AG09309 (cell line): ENCODE results near the gene PEX19.
A peak's percentile ranks its signal among the peaks of the same experiment; 100 is the strongest.

Experiments
- DNase-seq: peaks from one replicate; pipeline ENCODE4 v3.0.0-alpha.2; 2010; ENCODE audit warnings: low read depth
- H3K4me3 ChIP-seq: 2 replicates; pipeline ENCODE4 v1.5.1; 2011; ENCODE audit warnings: mild to moderate bottlenecking, low read depth, low read length, moderate library complexity; ENCODE audit not compliant: control insufficient read depth
- TF ChIP-seq, protein P1 (sequence below): IDR thresholded peaks from 2 replicates; pipeline ENCODE4 v1.5.1; 2011; ENCODE audit warnings: mild to moderate bottlenecking, low read depth, low read length, inconsistent platforms; ENCODE audit not compliant: insufficient read depth, control insufficient read depth; ENCODE audit errors: missing control alignments

Gene PEX19

DNA sequence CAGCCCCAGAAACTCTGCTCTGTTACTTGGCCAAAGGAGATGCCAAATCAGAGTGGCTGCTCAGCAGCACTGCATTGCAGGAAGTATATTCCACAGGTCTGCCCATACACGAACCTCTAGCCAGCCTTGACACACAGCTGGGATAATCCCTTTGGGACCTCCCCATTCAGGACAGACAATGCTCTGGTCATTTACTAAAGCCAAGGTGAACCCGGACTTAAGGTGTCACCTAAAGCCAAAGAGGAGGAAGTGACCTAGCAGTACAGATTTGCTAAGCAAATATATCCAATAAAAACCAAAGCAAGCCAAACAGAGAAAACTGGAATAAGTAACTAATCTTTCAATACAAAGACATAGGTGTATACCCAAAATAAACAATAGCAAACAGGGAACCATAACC lies 30.4 kb upstream of the PEX19 start:
- TF ChIP-seq, protein P1, sequence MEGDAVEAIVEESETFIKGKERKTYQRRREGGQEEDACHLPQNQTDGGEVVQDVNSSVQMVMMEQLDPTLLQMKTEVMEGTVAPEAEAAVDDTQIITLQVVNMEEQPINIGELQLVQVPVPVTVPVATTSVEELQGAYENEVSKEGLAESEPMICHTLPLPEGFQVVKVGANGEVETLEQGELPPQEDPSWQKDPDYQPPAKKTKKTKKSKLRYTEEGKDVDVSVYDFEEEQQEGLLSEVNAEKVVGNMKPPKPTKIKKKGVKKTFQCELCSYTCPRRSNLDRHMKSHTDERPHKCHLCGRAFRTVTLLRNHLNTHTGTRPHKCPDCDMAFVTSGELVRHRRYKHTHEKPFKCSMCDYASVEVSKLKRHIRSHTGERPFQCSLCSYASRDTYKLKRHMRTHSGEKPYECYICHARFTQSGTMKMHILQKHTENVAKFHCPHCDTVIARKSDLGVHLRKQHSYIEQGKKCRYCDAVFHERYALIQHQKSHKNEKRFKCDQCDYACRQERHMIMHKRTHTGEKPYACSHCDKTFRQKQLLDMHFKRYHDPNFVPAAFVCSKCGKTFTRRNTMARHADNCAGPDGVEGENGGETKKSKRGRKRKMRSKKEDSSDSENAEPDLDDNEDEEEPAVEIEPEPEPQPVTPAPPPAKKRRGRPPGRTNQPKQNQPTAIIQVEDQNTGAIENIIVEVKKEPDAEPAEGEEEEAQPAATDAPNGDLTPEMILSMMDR: no peak
- no peak overlapping the region for H3K4me3 ChIP-seq
- DNase-seq: no peak

DNA sequence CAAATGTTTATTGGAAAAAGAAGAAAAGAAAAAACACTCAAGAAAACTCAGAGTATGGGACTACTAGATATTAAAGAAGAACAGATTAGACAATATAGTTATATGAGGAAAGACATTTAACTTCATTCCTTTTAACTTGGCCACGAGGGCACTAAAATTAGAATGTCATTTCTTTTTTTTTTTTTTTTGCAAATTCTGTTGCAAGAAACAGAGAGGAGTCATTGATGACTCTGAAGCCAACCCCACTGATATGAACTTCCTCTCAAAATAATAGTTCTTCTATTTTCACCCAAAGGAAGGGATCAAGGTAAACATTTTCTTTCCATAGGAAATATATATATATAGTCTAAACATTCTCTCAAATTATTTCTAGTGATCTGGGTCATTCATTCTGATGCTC lies 24.6 kb upstream of the PEX19 start:
- no peak for DNase-seq
- H3K4me3 ChIP-seq: no peak overlapping the region

DNA sequence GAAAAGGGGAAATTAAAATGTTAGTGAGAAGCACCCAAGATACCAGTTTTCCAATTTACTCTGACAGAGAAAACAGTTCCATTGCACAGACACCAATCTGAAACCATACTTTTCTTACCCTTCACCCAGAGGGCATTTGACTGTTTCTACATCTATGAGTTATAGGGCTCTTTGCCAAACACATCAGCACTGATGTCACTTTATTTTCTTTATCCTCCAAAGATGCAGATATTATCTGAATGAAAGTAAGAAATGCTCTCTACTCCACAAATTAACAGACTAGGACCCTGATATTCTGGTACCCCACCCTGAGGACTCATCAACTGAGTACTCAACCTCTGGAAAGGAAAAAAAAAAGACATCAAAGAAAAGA lies 24.2 kb upstream of the PEX19 start:
- DNase-seq: peak; percentile 14
- no peak overlapping the region for H3K4me3 ChIP-seq
- TF ChIP-seq, protein P1: no peak

More for the DNA sequence above, 24.6 kb upstream of the PEX19 start:
- TF ChIP-seq, protein P1: no peak

DNA sequence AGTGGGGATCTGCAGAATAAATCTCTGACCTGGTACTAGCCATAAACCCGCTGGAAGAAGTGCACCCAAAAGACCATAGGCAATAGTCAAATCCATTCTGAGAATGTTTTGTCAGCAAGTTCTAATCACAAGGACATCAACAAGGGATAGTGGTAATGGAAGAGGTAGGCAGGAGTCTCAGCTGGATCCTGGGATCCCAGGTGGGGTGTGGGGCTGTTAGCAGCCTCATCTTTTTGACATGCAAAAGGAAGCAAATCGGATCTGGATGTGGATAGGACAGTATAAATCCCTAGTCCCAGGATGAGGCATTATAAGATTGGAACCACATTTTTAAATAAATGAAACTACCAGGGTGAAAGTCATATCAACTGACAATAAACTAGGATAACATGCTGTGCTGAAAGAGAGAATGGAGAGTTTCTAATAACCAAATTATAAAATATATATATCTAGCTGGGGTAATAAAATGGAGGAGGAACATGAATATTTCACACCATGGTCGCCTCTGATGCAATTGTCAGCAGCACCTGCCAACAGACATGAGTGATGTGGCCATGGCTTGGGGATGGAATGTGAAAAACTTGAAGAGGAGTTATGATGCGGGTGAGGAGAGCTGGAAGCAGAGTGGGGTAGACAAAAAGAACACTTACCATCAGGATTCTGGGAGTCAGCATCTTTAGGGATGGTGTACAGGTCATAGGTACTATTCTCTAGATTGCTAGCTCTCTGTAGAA lies 23.7 kb upstream of the PEX19 start:
- DNase-seq: no peak
- TF ChIP-seq, protein P1: no peak
- H3K4me3 ChIP-seq: no peak overlapping the region

DNA sequence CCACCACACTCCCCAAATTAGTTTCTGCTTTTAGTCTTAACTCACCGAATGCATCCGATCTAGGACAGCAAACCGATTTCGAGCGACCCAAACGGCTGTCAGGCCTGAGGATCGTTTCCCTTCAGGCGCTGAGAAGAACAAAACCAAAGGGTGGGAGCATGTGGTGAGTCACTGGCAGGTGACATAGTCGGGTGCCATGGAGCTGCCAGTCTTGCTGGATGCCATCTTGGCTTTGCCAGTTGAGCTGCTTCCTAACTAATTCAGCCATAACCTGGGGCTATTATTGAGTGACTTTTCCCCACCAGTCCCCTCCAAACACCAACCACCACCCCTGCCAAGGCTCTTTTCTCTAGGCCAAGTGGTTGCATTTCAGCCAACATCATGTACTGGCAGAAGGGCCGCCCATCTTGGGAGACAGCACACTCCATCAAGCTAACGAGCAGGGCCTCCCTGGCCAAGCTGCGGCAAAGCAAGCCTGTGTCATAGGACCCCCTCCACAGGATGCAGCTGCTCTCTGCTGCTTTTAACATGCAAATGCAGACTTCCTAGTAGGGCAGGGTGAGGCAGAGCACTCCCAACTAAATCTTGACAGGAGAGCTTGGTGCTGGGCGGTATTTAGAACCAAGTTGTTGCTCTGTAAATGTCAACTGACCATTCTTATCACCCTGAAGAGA lies 22.3 kb upstream of the PEX19 start:
- no peak for DNase-seq
- H3K4me3 ChIP-seq: no peak overlapping the region
- TF ChIP-seq, protein P1: no peak

DNA sequence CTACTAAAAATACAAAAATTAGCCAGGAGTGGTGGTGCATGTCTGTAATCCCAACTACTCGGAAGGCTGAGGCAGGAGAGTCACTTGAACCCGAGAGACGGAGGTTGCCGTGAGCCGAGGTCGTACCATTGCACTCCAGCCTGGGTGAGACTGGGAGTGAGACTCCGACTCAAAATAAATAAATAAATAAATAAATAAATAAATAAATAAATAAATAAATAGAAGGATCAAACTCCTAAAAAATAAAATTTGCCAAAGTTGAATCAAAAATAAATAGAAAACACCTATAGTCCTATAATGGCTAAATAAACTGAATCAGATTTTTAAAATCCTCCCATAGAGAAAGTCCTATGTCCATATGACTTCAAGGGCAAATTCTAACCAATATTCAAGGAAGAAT lies 15.2 kb upstream of the PEX19 start:
- TF ChIP-seq, protein P1: no peak

DNA sequence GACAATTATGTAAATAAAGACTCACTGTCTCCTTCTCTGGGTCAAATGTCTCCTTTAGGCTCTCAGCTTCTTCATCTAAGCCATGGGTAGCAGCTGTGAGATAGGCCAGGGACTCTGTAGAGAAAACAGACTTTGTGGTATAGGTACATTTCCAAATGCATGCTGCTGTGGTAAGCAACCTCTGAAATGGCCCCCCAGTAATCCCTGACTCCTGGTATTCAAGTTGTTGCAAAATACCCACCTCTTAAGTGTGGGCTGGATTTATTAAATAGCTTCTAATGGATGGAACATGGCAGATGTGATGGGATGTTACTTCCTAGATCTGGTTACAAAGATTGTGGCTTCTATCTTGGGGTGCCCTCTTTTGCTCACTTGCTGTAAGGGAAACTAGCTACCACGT lies 11.1 kb upstream of the PEX19 start:
- H3K4me3 ChIP-seq: no peak overlapping the region
- TF ChIP-seq, protein P1: no peak
- no peak for DNase-seq

More for the DNA sequence above, 15.2 kb upstream of the PEX19 start:
- DNase-seq: no peak
- no peak overlapping the region for H3K4me3 ChIP-seq
